Eye (tissue), 1 donor: Measurements from ENCODE around the gene ARL13B.
"Not testable (repeated sequence)": the region's sequence is repeated elsewhere in the genome, so short reads cannot be mapped to it uniquely, and the experiment has no call there.

Source experiments
- DNase-seq: peaks from one replicate; pipeline ENCODE4 v3.0.0-alpha.2; 2015

ARL13B gene

DNA sequence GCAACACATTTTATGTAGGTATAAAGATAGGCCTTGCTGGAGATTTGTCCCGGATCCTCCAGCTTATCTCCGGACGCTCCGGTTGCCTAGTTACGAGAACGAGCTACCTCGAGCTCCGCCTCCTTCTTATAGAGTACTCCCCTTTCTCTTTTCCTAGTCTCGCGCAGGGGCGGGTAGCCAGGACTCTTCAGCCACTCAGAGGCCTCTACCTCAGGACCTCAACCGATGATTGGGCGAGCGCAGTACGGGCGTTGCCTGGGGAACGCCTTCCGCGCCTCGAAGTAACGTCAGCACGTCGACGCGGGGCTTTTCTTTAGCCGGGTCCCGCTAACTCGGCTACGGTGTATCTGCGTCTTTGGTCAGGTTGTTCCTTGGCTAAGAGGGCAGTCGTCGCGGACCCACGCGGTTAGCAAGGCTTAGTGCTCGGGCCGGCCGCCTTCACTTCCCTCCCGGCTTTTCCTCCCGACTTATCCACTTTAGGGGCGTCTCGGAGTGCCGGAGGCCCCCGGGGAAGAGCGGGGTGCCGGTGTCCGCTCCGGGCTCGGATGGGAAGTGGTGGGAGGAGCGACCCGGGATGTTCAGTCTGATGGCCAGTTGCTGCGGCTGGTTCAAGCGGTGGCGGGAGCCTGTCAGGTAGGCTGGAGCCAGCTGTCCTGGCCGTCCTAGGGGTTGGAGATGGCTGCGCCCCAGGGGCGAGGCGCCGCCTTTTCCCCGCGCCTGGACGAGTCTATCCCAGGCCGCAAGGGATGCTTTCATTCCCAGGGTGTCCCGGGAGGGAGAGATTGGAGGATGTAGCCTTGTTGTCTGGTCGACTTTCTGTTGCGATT lies at the start of gene ARL13B:
ARL13B (plus strand) TSS at position 306 of the 827 bp plus-strand sequence; CDS start at position 575, 269 bp downstream.
- peak; percentile 99 for DNase-seq

DNA sequence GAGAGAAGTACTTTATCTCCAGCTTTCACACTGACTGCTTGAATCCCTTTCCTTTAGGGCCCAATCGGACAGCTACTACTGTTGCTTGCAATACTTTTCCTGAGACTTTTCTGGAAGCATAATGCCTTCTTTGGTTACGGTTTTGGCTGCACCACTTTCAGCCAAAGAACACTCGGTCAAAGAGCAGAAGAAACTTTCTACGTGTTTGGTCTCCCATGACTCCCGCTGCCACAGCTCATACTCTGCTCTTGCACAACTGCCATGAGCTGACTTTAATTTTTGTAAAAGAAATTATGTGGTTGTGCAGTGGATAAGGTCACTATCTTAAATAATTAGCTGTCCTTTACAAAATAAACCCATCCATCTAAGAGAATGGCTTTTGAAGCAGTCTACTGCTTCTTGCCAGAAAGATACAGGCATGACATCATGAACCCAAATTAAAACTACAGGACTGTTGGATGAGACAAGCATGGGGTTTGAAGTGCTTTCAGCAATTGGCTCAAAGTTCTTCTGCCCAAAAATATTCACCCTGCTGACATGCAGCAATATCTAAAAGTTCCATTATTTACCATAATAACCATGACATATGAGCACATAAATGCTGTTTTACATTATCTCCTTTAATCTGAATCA lies 48.2 kb upstream of the ARL13B start:
- DNase-seq = no peak

DNA sequence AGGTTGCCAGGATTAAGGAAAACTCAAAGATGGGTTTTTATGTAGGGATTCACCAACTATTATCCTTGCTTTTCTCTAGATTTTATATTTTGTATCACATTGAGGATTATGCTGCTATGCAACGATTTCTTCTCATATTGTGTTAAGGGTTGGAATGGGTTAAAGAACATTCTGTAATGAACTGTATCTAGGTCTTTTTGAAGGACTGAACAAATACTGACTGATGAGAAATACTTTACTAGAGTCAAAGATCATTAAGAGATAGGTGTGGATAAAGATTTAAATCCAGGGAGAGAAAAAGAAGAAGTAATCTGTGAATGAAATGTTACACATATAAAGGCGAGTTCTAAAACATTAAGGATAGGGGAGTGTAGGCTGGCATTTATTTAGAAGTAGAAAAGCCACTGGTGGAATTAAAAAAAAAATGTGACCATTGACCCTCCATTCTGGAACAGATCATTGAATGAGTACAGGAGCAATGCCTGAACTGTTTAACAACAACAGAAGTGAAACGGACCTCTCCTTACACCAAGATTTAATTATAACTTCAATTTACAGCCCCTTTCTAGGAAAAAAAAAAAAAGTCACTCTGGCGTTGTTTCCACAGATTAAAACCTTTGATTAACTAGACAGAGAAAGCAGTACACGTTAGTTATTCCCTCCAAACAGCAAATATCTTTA lies 45.4 kb upstream of the ARL13B start:
- DNase-seq = no peak

DNA sequence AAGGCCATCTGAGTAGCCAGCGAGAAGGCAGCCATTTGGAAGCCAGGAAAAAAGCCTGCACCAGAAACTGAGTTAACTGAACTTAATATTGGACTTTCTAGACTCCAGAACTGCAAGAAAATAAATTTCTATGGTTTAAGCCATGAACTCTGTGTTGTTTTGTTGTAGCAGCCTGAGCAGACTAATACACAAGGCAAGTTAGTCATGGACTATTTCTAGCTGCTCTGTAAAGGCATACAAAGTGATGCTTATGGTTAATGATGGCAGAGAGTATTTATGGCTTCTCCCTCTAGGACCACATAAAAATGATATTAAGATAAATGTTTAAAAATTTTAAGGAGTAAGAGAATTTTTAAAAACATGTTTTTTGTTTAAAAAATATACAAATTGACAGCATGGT lies 43.4 kb upstream of the ARL13B start:
- no peak for DNase-seq

DNA sequence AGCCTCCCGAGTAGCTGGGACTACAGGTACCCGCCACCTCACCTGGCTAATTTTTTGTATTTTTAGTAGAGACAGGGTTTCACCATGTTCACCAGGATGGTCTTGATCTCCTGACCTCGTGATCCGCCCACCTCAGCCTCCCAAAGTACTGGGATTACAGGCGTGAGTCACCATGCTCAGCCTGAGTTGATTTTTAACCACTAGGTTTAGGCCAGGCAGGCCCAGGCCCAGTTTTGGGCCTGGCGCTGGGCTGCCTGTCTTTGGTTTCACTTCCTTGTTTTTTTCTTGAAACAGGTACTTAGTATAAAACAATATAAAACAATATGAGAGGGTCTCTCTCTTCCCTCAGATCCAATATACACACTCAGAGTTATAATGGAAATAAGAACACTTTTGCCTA lies 42.5 kb upstream of the ARL13B start:
- DNase-seq = not testable (repeated sequence)

DNA sequence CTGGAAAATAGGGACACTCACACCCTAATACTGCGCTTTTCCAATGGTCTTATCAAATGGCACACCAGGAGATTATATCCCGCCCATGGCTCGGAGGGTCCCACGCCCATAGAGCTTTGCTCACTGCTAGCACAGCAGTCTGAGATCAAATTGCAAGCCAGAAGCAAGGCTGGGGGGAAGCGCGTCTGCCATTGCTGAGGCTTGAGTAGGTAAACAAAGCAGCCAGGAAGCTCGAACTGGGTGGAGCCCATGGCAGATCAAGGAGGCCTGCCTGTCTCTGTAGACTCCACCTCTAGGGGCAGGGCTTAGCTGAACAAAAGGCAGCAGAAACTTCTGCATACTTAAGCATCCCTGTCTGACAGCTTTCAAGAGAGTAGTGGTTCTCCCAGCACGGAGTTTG lies 30.0 kb upstream of the ARL13B start:
- DNase-seq = not testable (repeated sequence)

DNA sequence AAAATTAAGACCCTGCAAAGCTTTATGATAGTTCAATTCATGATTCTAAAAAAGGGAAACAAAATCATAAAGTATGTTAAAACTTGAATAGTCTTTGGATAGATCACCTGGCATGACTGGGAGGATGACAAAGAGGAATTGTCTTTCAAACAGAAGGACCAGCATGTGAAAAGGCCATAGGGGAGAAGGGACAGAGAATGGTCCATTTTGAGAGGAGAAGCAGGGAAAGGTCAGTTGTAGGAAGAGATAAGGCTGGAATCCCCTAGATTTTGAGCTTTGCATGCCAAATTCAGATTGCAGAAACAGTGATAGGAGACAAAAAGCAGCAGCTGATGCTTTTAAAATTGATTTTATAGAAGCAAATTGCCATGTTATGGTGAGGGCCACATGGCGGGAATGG lies 18.9 kb upstream of the ARL13B start:
- no peak for DNase-seq

DNA sequence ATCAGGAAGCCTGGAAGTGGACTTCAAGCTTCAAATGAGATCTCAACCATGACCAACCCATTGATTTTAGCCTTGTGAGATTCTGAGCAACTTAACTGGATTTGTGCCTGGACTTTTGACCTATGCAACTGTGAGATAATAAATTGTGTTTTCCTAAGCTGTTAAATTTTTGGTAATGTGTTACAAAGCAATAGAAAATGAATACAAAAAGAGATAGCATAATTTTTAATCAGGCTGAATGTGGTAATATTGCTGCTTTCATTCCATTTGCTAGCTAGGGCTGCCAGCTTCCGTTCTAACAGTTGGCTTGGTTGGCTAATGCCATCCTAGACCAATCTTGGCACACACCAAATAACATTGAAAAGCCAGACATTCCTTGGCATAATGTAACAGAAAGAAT lies 18.5 kb upstream of the ARL13B start:
- no peak for DNase-seq

DNA sequence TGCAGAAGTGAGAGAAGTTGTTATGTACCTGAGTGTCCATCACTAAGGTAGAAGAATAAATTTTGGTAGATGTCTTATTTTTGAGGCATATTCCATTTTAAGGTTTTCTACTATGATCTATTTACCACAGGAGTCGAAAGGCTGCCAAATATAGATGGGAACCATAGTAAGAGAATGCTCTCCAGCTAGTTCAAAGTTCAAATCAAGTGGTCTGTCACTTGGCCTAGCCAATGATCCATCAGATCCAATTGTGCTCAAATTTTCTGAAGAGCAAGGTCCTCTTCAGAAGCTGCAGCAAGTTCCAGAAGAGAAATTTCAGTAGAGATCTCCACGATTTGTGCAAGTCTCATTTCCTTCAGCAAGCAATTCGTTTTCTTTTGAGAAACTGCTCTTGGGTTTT lies 17.2 kb upstream of the ARL13B start:
- no peak for DNase-seq

DNA sequence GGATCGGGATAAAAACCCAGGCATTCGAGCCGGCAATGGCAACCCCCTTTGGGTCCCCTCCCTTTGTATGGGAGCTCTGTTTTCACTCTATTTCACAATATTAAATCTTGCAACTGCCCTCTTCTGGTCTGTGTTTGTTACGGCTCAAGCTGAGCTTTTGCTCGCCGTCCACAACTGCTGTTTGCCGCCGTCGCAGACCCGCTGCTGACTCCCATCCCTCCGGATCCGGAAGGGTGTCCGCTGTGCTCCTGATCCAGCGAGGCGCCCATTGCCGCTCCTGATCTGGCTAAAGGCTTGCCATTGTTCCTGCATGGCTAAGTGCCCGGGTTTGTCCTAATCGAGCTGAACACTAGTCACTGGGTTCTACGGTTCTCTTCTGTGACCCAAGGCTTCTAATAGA lies 14.8 kb upstream of the ARL13B start:
- DNase-seq = not testable (repeated sequence)

DNA sequence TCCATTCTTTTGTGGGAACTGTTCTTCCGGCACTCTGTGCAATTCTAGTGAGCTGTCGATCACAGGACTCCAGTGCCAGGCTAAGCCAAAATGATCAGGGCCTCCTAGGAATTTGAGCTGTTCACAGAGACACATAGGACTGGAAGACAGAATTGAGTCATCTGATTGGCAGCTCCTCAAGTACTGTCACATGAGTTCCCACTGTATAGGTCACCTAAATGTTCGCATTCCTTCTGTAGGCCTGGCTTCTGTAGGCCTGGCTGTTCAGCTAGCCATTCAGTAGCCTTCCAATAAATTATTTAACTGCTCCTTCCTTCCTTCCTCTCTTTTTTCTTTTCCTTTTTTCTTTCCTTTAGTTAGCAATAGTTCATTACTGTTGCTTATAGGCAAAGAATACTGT lies 10.5 kb upstream of the ARL13B start:
- no peak for DNase-seq

DNA sequence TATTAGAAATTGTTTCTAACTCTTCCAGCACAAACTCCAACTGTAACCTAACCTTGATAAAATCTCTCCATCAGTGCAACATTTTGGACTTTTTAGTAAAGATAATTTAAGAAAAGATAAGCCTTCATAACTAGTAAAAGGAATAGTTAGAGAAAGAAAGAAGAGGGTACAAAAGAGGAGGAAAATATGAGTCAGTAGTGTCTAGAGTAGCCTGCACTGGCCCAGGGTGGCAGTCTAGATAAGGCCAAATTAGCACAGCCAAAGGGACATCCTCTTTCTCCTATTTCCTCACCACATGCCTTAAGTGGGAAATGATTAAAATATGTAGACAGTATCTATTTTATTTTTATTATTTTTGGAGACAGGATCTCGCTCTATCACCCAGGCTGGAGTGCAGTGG lies 10.0 kb upstream of the ARL13B start:
- no peak for DNase-seq

DNA sequence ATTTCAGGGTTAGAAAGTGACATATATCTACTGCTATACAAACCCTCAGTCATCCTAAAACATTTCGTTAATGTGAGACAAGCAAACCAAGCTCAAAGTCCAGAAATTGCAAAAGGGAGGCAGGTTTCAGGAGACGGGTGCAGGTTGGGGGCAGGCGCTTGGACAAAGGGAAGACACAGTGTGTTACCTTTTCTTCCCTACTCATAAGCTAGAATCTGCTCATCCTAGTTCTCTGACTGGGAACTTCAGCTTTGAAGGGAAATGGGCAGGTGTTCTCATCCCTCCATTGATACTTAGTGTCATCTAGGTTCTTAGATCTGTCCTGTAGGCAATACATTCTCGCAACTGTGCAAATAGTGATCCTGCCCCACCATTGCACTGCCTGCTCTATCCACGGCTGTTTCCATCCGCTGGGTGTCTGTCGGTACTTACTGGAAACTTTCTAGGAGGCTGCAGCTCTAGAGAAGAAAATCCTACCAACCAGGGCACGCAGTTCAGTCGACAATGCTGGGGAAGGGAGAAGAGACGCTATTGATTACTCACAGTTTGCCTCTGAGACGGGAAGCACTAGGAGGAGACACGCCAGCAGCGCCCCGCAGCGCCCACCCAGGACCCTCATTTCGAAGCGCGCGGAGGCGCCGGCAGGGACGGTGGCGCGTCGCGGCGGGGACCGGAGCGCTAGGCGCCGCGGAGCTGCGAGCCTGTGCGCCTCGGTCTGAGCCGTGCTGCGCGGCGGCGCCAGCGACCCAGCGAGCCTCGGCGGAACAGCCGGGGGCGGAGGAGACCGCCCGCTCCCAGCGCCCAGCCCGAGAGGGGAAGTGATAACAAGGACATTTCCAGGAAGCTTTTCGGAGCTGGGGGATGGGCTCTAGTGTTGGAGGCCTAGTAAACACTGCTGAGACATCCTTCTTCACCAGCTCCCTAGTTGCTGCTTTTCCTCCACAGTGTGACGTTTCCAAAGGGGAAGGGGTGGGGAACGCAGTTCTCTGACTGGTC lies 6.5 kb upstream of the ARL13B start, which contains the start of gene PROS1:
PROS1 (minus strand) TSS at position 766 of the 996 bp plus-strand sequence; CDS start at position 619, 147 bp downstream.
- peak; percentile 94 for DNase-seq

DNA sequence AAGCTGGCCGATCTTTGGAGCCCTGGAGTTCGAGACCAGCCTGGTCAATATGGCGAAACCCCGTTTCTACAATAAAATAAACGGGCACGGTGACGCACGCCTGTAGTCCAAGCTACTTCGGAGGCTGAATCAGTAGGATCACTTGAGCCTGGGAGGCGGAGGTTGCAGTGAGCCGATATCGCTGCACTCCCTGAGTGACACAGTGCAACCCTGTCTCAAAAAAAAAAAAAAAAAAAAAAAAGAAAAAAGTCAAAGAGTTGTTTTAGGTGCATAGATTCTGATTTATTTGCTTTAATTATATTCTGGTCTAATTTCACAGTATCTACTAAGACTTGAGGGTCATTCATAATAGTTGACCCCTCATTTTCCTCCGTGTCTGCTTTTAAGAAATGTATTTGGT lies 1.7 kb downstream of the ARL13B start:
- no peak for DNase-seq

DNA sequence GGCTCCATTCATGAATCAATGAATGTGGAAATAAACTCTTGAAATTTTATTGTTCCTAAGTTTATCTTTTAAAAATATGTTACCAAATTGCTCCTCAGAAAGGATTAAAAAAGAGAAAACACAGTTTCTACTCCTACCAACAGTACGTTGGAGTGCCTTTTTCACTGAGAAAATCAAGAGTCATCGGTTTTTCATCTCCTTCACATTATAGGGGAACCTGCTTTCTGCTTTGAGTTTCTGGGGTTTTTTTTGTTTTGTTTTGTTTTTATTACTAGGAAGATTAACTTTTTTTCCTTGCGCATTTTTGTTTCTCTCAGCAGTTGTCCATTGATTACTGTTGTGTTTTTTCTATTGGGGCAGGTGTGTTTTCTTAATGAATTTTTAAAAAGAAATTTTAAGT lies 3.5 kb downstream of the ARL13B start:
- no peak for DNase-seq

DNA sequence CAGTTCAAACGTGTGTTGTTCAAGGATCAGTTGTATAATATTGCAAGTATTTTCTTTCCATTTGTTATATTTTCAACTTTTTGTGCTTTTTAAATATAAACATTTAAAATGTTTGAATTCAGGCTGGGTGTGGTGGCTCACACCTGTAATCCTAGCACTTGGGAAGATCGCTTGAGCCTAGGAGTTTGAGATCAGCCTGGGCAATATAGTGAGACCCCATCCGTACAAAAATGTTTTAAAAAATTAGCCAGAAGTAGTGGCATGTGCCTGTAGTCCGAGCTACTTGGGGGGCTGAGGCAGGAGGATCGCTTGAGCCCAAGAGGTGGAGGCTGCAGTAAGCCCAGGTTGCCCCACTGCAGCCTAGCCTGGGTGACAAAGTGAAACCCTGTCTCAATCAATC lies 4.7 kb downstream of the ARL13B start:
- DNase-seq = no peak

DNA sequence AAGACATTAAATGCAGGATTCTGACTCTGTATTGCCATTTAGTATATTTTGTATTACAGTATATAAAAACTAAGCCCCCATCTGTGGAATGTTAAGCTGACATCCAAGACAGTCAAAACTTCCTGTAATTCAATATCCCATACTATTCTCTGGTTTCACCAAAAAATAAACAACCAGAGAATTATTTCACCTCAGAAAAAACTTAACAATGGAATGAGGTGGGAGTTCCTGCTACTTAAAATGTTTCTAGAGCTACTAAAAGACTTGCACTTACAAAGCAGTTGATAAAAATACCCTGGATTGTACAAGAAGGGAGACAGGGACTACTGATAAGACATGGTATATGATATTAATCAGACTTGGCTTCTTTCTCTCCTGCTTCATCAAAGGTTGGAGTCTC lies 8.3 kb downstream of the ARL13B start:
- no peak for DNase-seq

DNA sequence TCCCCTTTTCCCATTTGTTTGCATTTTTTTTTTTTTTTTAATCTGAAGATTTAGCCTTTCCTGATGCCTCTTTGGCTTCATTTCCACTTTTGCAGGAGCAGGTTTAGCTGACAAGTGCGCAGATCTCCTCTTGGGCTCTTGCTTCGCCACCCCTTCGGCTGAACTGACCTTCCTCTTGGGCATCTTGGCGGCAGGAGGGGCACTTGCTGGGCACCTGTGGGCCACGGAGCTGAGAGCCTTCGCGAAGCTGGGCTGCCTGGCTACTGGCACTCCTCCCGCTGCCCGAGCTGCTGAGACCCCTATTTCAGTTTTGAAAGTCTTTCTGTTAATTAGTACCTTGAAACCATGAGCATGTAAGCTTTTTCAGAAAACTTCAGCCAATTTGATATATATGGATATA lies 8.8 kb downstream of the ARL13B start:
- DNase-seq = no peak

DNA sequence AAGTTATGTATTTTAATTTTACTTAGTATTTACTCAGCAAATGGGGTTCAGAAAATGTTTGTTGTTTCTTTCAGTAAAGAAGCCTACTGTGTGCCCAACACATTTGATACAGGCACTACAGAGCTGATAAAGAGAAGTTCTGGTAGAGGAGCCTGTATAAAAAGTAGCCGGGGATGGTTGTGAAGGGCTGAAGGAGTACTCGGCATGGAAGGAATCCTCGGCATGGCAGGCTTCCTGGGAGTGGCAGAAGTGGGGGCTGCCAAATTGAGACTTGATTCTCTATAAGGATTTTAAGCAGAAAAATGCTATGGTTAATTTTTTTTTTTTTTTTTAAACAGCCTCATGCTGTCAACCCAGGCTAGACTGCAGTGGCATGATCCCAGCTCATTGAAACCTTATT lies 9.3 kb downstream of the ARL13B start:
- DNase-seq = no peak

DNA sequence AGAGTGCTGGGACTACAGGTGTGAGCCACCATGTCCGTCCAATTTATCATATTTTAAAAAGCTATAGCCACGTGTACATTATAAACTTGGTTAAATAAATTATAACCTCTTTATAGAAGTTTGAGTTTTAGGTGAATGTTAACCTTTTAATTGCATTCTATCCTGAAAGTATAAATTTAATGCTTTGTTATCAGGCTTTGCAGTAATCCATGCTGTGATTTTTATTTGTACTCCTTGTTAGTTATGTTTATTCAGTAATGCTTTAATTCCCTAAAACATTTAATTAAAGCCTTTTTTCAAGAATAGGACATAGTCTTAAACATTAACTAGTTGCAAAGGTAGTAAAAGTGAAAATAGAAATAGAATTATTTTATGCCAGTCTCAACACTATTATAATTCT lies 11.7 kb downstream of the ARL13B start:
- no peak for DNase-seq

DNA sequence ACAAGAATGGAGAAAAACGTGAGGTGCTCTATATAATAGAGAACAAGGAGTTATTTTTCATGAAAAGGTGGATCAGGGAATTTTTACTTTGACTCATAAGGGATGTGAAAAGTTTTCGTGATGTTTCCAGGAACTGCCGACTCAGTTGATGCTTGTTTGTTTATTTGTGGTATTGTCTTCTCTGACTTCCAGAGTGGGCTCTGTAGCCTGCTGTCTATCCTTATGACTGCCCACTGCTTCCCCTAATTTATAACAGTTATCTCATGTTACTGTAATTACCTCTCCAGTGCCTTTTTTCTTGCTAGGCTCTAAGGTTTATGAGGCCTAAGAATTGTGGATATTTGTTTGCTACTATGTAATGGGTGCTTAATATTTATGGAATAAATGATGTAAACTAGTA lies 12.3 kb downstream of the ARL13B start:
- DNase-seq = no peak

DNA sequence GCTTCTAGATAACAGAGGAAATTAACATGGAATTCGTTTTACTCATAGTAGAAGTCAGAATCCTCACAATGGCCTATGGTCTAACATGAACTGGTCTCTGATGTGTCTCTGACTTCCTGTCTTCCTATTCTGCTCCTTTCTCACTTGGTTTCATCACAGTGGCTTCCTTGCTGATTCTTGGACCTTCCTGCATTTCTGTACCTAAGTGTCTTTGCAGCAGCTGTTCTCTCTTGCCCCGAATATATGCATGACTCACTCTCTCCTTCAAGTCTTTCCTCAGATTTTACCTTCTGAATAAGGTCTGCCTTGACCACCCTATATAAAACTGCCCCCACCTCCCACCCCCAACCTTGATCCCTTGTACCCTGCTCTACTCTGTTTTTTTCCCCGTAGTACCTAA lies 14.1 kb downstream of the ARL13B start:
- DNase-seq = no peak

DNA sequence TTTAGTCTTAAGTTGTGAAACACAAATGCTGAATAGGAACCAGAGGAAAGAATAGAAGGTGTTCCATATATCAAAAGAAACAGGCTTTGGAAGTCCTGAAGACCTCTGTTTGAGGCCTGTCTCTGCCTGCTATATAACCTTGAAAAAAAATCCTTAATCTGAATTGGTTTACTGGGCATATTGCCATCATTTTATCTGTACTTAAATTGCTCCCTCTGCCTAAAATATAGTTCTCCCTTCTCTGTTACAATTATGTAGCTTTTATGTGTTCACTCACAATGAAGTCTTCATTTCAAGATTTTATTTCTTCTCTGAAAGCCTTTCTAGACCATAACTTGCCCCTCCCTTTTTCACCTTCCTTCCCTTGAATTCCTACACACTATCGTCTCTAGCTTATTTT lies 21.2 kb downstream of the ARL13B start:
- DNase-seq = no peak
